Loucy (cell line): ENCODE data around the gene WDR6.

Experiments
- H2AFZ ChIP-seq: fragments of 200-600 bp; sonication (generic); 2 replicates; pipeline ENCODE4 v1.6.0; 2016; ENCODE audit warnings: antibody characterized with exemption, mild to moderate bottlenecking, low read length, moderate library complexity
- H3F3A ChIP-seq: fragments of 200-600 bp; 2 replicates; pipeline ENCODE4 v1.6.0; 2016; ENCODE audit warnings: antibody characterized with exemption, low read depth, mild to moderate bottlenecking
- H3K27me3 ChIP-seq: fragments of 200-600 bp; sonication (generic); 2 replicates; pipeline ENCODE4 v1.6.1; 2014; ENCODE audit warnings: low read length, mild to moderate bottlenecking; ENCODE audit not compliant: insufficient read depth, poor library complexity, severe bottlenecking
- H3K36me3 ChIP-seq: fragments of 200-600 bp; sonication (generic); 2 replicates; pipeline ENCODE4 v1.6.1; 2016; ENCODE audit warnings: low read length; ENCODE audit not compliant: insufficient read depth
- H3K4me1 ChIP-seq: fragments of 200-600 bp; sonication (generic); 2 replicates; pipeline ENCODE4 v1.5.1; 2014; ENCODE audit warnings: low read length, mild to moderate bottlenecking; ENCODE audit not compliant: insufficient read depth, poor library complexity, severe bottlenecking
- H3K4me2 ChIP-seq: fragments of 200-600 bp; sonication (generic); 2 replicates; pipeline ENCODE4 v1.6.0; 2014; ENCODE audit warnings: antibody characterized with exemption, low read length, low read depth, mild to moderate bottlenecking; ENCODE audit not compliant: poor library complexity, severe bottlenecking
- H3K4me3 ChIP-seq: fragments of 200-600 bp; sonication (generic); 2 replicates; pipeline ENCODE4 v1.5.1; 2014; ENCODE audit warnings: low read length, mild to moderate bottlenecking, mixed read lengths; ENCODE audit not compliant: poor library complexity, severe bottlenecking
- H3K79me2 ChIP-seq: fragments of 200-600 bp; sonication (generic); 2 replicates; pipeline ENCODE4 v1.6.1; 2014; ENCODE audit warnings: low read length; ENCODE audit not compliant: insufficient read depth
- H3K9ac ChIP-seq: fragments of 200-600 bp; sonication (generic); 2 replicates; pipeline ENCODE4 v1.6.0; 2014; ENCODE audit warnings: mild to moderate bottlenecking, low read depth, low read length, moderate library complexity; ENCODE audit not compliant: poor library complexity, severe bottlenecking
- H3K9me2 ChIP-seq: fragments of 200-600 bp; sonication (generic); replicated peaks from 2 replicates; pipeline ENCODE4 v1.6.1; 2016; ENCODE audit warnings: low read depth, low read length, mixed read lengths
- H3K9me3 ChIP-seq: fragments of 200-600 bp; sonication (generic); 2 replicates; pipeline ENCODE4 v1.6.1; 2014; ENCODE audit warnings: mild to moderate bottlenecking, antibody characterized with exemption, low read length, low read depth; ENCODE audit not compliant: insufficient read depth
- H4K20me1 ChIP-seq: fragments of 200-600 bp; sonication (generic); 2 replicates; pipeline ENCODE4 v1.6.0; 2014; ENCODE audit warnings: antibody characterized with exemption, low read length, mild to moderate bottlenecking; ENCODE audit not compliant: insufficient read depth, poor library complexity, severe bottlenecking
- CTCF ChIP-seq: fragments of 200-600 bp; sonication (generic); conservative IDR thresholded peaks from 2 replicates; pipeline ENCODE4 v1.5.1; 2014; ENCODE audit warnings: mild to moderate bottlenecking, antibody characterized with exemption, low read length
- EZH2phosphoT487 ChIP-seq: fragments of 200-600 bp; IDR thresholded peaks from 2 replicates; pipeline ENCODE4 v1.6.1; 2018; ENCODE audit warnings: antibody characterized with exemption, mild to moderate bottlenecking, moderate library complexity, borderline replicate concordance

Gene WDR6

GRCh38 chr3:48979451-48979850 lies 27.7 kb upstream of the WDR6 start:
- H3K9me3 ChIP-seq, result no peaks in the 10 kb centered on the region
- no peaks in the 10 kb centered on the region for H3K27me3 ChIP-seq
- TF ChIP-seq EZH2phosphoT487, result no peak
- TF ChIP-seq CTCF, result no peak
- H3F3A ChIP-seq, result no peaks in the 10 kb centered on the region
- H3K36me3 ChIP-seq, result peaks cover 72% of the 10 kb centered on the region; the same call in 1 of the 2 replicates
- H3K4me1 ChIP-seq, result no peaks in the 10 kb centered on the region
- no peak overlapping the region for H3K4me3 ChIP-seq
- no peak overlapping the region for H2AFZ ChIP-seq
- H3K4me2 ChIP-seq, result no peak overlapping the region
- no peak overlapping the region for H3K9ac ChIP-seq
- H4K20me1 ChIP-seq, result no peaks in the 10 kb centered on the region
- H3K79me2 ChIP-seq, result no peaks in the 10 kb centered on the region
- no peaks in the 10 kb centered on the region for H3K9me2 ChIP-seq

- Histone ChIP-seq H3K79me2 (no peaks in the 10 kb centered on the region), H4K20me1 (no peaks in the 10 kb centered on the region), H3K4me2 (no peak overlapping the region), H3K9ac (no peak overlapping the region), H3K36me3 (peaks cover 72% of the 10 kb centered on the region; the same call in 1 of the 2 replicates), H3K9me2 (no peaks in the 10 kb centered on the region), H2AFZ (no peak overlapping the region), H3K9me3 (no peaks in the 10 kb centered on the region), H3K4me3 (no peak overlapping the region), H3F3A (no peaks in the 10 kb centered on the region), H3K4me1 (no peaks in the 10 kb centered on the region), H3K27me3 (no peaks in the 10 kb centered on the region)
- TF ChIP-seq CTCF, result no peak
- TF ChIP-seq EZH2phosphoT487, result no peak
These were observed 26.9 kb upstream of the WDR6 start for GRCh38 chr3:48980295-48980694.

GRCh38 chr3:48982016-48982415 lies 25.2 kb upstream of the WDR6 start:
- H3K4me2 ChIP-seq, result no peak overlapping the region
- no peak overlapping the region for H3K9ac ChIP-seq
- H3K9me3 ChIP-seq, result no peaks in the 10 kb centered on the region
- H3K4me3 ChIP-seq, result no peak overlapping the region
- H3K9me2 ChIP-seq, result no peaks in the 10 kb centered on the region
- no peaks in the 10 kb centered on the region for H3K4me1 ChIP-seq
- H3K27me3 ChIP-seq, result no peaks in the 10 kb centered on the region
- H3K79me2 ChIP-seq, result no peaks in the 10 kb centered on the region
- no peaks in the 10 kb centered on the region for H4K20me1 ChIP-seq
- peaks cover 60% of the 10 kb centered on the region; the same call in 1 of the 2 replicates for H3K36me3 ChIP-seq
- no peak for TF ChIP-seq CTCF
- no peak for TF ChIP-seq EZH2phosphoT487
- no peaks in the 10 kb centered on the region for H3F3A ChIP-seq
- H2AFZ ChIP-seq, result no peak overlapping the region
